ENCODE data around the gene LGR6.

DNA sequence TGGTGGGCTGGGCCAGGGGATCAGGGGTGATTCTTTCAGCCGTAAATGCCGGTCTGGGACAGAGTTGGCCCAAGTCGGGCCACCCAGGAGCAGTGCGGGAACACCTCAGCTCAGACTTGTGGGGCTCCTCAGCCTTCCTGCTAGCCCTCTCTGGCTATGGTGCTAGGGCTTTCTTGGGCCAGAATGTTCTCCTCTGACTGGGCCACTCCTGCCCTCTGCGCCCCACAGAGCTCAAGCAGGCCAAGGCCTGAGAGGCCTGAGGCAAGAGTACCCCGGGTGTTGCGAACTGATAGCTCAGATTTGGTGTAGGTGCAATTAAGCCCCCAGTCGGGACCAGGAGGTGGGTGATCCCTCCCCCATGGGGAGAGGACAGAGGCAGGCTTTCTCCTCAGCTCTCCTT, 51.8 kb downstream of the LGR6 start:
- TF ChIP-seq, protein P1, sequence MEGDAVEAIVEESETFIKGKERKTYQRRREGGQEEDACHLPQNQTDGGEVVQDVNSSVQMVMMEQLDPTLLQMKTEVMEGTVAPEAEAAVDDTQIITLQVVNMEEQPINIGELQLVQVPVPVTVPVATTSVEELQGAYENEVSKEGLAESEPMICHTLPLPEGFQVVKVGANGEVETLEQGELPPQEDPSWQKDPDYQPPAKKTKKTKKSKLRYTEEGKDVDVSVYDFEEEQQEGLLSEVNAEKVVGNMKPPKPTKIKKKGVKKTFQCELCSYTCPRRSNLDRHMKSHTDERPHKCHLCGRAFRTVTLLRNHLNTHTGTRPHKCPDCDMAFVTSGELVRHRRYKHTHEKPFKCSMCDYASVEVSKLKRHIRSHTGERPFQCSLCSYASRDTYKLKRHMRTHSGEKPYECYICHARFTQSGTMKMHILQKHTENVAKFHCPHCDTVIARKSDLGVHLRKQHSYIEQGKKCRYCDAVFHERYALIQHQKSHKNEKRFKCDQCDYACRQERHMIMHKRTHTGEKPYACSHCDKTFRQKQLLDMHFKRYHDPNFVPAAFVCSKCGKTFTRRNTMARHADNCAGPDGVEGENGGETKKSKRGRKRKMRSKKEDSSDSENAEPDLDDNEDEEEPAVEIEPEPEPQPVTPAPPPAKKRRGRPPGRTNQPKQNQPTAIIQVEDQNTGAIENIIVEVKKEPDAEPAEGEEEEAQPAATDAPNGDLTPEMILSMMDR (IDR thresholded peaks at IDR 0.05; ENCODE audit: poor library complexity): no peak
- TF ChIP-seq EZH2 (IDR thresholded peaks at IDR 0.05; ENCODE audit: borderline replicate concordance): no peak

Measured in hepatocyte (in vitro differentiated cells).